Activated T-helper 9 cell treated with anti-CD3 and anti-CD28 coated beads, Interleukin-2, amount 50 U/mL, for 16 hours (primary cell): ENCODE results near the gene CNOT6L.

Experiments used
- DNase-seq: peaks from one replicate; pipeline ENCODE4 v3.0.0-alpha.2; 2020; ENCODE audit warnings: low read depth

CNOT6L gene

DNA sequence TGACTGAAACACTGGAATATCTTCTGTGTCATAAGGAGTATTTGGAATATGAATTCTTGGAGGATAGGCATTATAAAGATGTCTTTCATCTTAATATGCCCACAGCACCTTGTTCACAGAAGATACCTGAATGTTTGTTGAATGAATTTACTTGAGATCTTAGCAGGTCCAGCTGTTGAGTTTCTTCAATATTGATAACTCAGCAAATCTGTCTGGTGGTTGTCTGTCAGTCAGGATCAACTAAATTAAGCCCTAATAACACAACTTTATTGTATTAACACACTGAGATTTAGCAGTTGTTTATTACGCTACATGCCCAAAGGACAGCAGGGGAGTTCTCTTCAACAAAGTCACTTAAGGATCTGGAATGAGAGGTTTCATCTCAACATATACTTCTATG lies 106.5 kb downstream of the CNOT6L start:
- no peak for DNase-seq

DNA sequence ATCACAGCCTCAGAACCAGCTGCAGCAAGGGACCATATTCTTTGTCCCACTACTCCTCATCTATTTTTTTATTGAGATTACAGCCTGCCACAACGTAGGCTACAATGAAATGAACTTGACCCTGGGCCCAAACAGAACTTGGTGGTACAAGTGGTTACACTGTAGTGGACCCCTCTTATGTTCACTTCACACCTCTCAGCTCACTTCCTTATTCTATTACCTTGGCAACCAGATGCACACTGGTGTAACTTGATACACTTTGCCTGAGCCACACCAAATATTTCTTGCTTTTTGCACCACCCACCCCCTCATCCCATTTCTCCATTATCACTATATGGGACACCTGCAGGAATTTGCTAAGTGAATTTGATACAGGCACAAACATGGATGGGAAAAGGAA lies 107.7 kb downstream of the CNOT6L start:
- DNase-seq = no peak

- no peak for DNase-seq
Observed at GRCh38 chr4:77710684-77711083, 108.5 kb downstream of the CNOT6L start.

- DNase-seq = no peak
Observed at GRCh38 chr4:77710059-77710458, 109.1 kb downstream of the CNOT6L start.

- no peak for DNase-seq
Observed at GRCh38 chr4:77706717-77707116, 112.5 kb downstream of the CNOT6L start.

GRCh38 chr4:77703666-77704065 lies 115.5 kb downstream of the CNOT6L start:
- DNase-seq = no peak

DNA sequence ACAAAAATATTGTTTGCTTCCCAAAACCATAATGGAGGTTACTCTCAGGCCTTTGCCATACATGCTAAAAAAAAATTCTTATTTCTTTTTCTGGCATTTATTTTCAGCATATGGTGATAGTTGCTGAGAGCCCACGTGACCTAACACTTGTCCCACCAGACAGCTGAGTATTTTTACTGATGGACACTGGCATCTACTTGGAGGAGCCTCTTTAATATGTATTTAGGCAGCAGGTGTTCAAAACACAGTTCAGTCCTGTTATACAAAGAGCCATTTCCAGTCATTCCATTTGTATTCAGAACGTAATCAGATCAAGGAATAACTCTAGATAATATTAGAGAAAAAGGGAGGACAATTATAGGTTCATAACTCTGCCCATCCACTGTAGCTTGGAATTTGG lies 118.0 kb downstream of the CNOT6L start:
- DNase-seq = no peak

DNA sequence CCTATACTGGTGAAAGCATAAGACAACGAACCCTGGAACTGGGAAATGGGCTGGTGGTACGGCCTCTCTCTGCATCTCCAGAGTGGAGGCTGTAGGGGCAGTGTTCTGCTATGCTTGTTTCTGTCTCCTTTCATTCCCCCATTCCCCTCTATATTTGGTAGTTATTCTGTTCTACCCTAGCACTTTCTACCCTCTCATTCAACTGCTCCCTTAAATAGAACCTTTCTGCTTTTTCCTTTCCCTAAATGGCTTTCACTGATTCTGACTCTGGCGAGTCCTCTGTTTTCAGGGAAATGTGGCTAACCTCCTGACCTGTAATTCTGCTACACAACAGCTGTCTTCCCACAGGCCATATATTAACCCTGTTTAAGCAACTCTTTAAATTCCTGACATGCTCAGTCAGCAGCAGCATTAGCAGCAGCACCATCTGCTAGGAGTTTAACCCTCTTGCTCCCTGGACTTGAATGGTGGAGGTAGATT lies 119.4 kb downstream of the CNOT6L start:
- DNase-seq = no peak

DNA sequence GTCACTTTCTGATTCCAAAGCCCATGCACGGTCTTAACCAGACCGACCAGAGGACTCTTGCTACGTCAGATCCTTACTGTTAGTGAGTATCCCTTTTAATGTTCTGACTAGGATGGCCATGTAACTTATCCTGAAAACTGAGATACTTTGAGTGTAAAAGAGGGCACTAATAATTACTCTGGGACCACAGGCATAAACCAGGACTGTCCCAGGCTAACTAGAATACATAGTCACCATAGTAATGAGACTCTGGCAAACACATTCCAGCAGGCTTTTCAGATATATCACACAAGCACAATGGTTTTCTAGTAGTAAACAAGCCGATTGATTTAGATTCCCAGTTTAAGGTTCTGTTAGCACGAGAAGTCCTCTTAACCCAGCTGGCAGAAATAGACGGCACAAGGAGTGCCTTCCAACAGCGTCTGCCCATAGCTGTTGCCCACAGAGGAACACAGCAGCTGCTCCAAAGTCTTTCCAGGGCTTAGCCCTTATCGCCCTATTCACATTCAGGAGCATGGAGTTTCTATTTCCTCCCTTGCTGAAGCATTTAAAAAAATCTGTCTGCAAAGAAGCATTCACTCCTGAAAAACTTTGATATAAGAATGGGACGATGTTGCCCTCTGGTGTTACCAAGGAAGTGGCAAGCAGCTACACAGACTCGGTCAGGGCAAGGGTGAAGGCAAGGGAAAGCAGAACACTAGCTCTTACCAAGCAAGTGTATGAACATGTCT lies 121.1 kb downstream of the CNOT6L start:
- no peak for DNase-seq

DNA sequence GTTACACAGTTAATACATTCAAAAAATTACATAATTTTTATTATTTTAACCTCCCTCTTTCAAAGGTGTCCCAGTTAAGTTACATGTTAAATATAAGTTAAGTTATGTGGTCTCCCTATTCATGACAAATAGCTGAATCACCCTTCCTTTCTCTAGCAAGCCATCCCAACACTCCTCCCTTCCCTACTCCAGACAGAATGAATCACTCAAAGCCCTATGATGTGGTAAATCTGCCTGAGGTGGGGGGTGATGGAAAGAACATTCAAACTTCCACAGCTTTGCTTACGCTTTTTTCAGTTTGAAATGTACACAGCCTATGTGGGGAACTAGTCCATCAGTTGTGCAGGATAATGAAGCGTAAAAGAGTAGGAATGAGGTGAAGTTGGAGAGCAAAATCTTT lies 123.4 kb downstream of the CNOT6L start:
- DNase-seq = no peak

- no peak for DNase-seq
Observed at GRCh38 chr4:77692847-77693432, 126.2 kb downstream of the CNOT6L start.

DNA sequence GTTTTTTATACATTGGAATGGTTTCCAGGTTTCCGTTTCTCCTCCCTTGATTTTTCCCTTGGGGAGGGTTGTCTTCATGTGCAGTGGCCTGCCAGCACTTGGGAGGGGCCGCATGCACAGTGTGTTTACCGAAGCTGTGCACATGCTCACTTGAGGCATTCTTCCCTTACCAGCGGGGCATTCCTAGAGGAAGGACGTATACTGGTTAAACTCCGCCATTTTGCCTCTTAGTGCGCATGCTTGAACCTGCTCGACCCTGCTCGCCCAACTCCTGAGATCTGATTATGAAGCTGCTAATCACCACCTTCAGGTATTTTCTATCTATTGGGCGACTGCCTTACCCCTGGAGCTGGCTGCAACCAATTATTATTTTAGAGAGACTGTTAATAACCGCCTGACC lies 137.4 kb downstream of the CNOT6L start:
- DNase-seq = no peak

- DNase-seq = no peak
Observed at GRCh38 chr4:77676842-77677241, 142.3 kb downstream of the CNOT6L start.

DNA sequence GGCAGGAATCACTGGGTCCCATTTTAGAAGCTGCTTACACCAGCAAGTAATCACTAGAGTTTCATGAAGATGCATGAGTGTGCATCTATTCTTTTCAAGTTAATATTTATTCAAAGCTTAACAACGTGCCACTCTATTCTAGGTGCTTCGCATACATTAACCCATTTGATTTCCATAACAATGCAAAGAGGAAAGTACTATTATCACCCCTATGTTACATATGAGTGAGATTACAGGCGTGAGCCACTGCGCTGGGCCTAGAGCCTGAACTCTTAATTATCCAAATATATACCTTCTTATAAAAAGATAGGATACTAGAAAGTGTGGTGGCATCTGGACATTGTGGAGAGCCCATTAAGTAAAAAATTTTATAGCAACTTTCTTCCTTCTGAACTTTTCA lies 148.1 kb downstream of the CNOT6L start:
- no peak for DNase-seq

DNA sequence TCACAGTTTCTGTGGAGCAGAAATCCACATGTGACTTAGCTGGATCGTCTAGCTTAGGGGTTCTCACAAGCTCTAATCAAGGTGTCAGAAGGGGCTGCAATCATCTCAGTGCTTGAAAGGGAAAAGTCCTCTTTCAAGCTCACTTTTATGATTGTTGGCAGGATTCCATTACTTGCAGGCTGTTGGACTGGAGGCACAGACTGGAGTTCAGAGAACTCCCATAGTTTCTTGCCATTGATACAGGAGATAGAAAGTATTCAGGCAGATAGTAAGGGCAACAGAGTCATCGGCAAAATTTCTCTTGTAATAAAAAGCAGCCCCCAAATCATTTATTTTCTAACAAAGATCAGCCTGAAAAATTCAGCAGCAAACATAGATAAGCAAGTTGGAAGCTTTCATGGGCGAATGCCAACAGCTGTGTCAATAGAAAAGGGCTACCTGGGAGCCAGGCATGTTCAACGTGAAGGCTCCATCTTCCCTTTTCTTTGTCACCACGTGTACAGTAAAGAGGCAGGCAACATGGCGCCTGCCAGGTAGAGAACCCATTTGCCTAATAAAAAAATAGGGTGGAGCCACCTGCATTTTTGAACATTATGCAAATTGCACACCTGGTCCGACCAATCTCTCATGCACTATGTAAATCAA lies 149.1 kb downstream of the CNOT6L start:
- no peak for DNase-seq

DNA sequence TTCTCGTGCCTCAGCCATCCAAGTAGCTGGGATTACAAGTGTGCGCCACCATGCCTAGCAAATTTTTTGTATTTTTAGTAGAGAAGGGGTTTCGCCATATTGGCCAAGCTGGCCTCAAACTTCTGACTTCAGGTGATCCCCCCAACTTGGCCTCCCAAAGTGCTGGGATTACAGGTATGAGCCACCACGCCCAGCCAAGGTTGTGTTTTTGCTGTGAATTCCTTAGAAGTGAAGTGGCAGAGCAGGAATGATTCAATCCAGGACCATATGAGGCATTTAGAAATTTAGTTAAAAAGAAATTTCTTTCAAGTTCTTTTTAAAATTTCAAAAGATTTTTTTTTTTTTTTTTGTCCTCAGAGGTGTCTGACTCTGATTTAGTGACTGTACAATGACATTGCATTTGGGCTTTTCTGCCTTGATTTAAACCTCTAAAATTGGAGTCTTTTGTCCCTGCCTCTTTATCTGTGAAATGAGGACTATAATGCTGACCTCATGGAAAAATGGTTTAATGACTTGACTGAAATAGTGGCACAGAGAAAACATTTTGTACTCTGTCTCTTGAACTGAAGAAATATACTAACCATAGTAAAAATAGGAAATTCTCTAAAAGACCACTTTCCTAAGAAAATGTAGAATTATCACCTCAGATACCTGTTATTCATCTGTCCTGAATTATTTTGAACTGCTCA lies 153.6 kb downstream of the CNOT6L start:
- DNase-seq = no peak
